ENCODE results near the gene TNS3.
A peak's percentile ranks its signal among the peaks of the same experiment; 100 is the strongest.

Gene TNS3

GRCh38 chr7:47314248-47314647 is 267.7 kb downstream of the TNS3 start:
- Histone ChIP-seq H3K27ac (ENCODE audit: low read length) (peak overlapping the region; percentile 41), H3K9me3 (ENCODE audit: control insufficient read depth in 2 of 2, low read length in 2 of 2) (no peaks in the 10 kb centered on the region), H3K27me3 (ENCODE audit: control insufficient read depth in 1 of 2, insufficient read depth in 2 of 2, low read length in 2 of 2) (no peaks in the 10 kb centered on the region), H3K9ac (ENCODE audit: low read length in 2 of 2) (no peak overlapping the region), H3K4me1 (ENCODE audit: control insufficient read depth, insufficient read depth, low read length) (peaks cover 29% of the 10 kb centered on the region), H3K36me3 (ENCODE audit: control insufficient read depth in 2 of 2, insufficient read depth in 2 of 2, low read length in 2 of 2) (no peaks in the 10 kb centered on the region), H3K4me3 (ENCODE audit: low read length in 2 of 2) (no peak overlapping the region)

DNA sequence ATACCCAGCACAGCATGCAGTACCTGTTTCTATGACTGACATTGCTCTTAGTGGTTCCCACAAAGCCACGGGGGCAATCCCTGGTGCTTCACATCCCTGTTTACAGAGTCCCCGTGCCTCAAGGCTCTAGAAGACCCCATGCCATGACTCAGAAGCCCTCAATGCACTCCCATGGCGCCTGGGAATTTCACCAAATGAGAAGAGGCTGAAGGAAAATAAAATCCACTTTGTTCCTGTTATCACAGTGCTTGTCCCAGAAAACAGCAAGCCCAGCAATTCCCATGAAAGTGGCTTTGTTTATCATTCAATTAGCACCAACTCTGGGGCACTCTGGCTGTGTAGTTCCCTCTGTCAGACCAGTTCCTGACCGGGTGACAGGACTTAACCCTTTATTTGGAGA is 268.3 kb downstream of the TNS3 start:
- Histone ChIP-seq H3K36me3 (ENCODE audit: control insufficient read depth in 2 of 2, insufficient read depth in 2 of 2, low read length in 2 of 2) (no peaks in the 10 kb centered on the region), H3K4me1 (ENCODE audit: control insufficient read depth, insufficient read depth, low read length) (peaks cover 27% of the 10 kb centered on the region), H3K9me3 (ENCODE audit: control insufficient read depth in 2 of 2, low read length in 2 of 2) (no peaks in the 10 kb centered on the region), H3K9ac (ENCODE audit: low read length in 2 of 2) (no peak overlapping the region), H3K27ac (ENCODE audit: low read length) (no peak overlapping the region), H3K4me3 (ENCODE audit: low read length in 2 of 2) (no peak overlapping the region), H3K27me3 (ENCODE audit: control insufficient read depth in 1 of 2, insufficient read depth in 2 of 2, low read length in 2 of 2) (no peaks in the 10 kb centered on the region)

GRCh38 chr7:47311891-47312290 is 270.0 kb downstream of the TNS3 start:
- no peaks in the 10 kb centered on the region for H3K27me3 ChIP-seq (ENCODE audit: control insufficient read depth in 1 of 2, insufficient read depth in 2 of 2, low read length in 2 of 2)
- peaks cover 27% of the 10 kb centered on the region for H3K4me1 ChIP-seq (ENCODE audit: control insufficient read depth, insufficient read depth, low read length)
- H3K36me3 ChIP-seq (ENCODE audit: control insufficient read depth in 2 of 2, insufficient read depth in 2 of 2, low read length in 2 of 2) = no peaks in the 10 kb centered on the region
- H3K9me3 ChIP-seq (ENCODE audit: control insufficient read depth in 2 of 2, low read length in 2 of 2) = no peaks in the 10 kb centered on the region
- no peak overlapping the region for H3K9ac ChIP-seq (ENCODE audit: low read length in 2 of 2)
- H3K4me3 ChIP-seq (ENCODE audit: low read length in 2 of 2) = no peak overlapping the region
- H3K27ac ChIP-seq (ENCODE audit: low read length) = no peak overlapping the region

DNA sequence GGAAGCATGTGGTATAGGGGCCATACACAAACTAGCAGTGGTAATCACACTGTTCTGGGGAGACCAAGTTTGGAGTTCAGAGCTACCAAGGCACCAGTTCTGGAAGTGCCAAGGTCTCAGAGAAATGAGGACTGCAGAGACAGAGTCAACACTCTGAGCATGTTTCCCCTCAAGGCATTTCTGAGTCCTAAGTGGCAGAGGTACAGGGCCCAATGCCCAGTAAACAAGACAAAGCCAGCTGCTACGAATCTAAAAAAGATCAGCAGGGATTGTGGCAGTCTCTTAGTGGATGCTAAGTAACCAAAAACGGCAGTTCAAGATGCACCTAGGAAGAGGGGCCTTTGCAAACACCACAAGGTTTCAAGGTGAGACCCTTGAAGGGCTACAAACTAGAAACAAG is 271.9 kb downstream of the TNS3 start:
- H3K9me3 ChIP-seq (ENCODE audit: control insufficient read depth in 2 of 2, low read length in 2 of 2) = no peaks in the 10 kb centered on the region
- H3K36me3 ChIP-seq (ENCODE audit: control insufficient read depth in 2 of 2, insufficient read depth in 2 of 2, low read length in 2 of 2) = no peaks in the 10 kb centered on the region
- H3K9ac ChIP-seq (ENCODE audit: low read length in 2 of 2) = no peak overlapping the region
- H3K4me3 ChIP-seq (ENCODE audit: low read length in 2 of 2) = no peak overlapping the region
- H3K27me3 ChIP-seq (ENCODE audit: control insufficient read depth in 1 of 2, insufficient read depth in 2 of 2, low read length in 2 of 2) = no peaks in the 10 kb centered on the region
- H3K27ac ChIP-seq (ENCODE audit: low read length) = no peak overlapping the region
- peaks cover 19% of the 10 kb centered on the region for H3K4me1 ChIP-seq (ENCODE audit: control insufficient read depth, insufficient read depth, low read length)

- peaks cover 8% of the 10 kb centered on the region for H3K4me1 ChIP-seq (ENCODE audit: control insufficient read depth, insufficient read depth, low read length)
- H3K36me3 ChIP-seq (ENCODE audit: control insufficient read depth in 2 of 2, insufficient read depth in 2 of 2, low read length in 2 of 2) = no peaks in the 10 kb centered on the region
- no peaks in the 10 kb centered on the region for H3K27me3 ChIP-seq (ENCODE audit: control insufficient read depth in 1 of 2, insufficient read depth in 2 of 2, low read length in 2 of 2)
- H3K9me3 ChIP-seq (ENCODE audit: control insufficient read depth in 2 of 2, low read length in 2 of 2) = no peaks in the 10 kb centered on the region
- H3K9ac ChIP-seq (ENCODE audit: low read length in 2 of 2) = no peak overlapping the region
- H3K27ac ChIP-seq (ENCODE audit: low read length) = no peak overlapping the region
- H3K4me3 ChIP-seq (ENCODE audit: low read length in 2 of 2) = no peak overlapping the region
Observed at GRCh38 chr7:47308808-47309207, 273.1 kb downstream of the TNS3 start.

DNA sequence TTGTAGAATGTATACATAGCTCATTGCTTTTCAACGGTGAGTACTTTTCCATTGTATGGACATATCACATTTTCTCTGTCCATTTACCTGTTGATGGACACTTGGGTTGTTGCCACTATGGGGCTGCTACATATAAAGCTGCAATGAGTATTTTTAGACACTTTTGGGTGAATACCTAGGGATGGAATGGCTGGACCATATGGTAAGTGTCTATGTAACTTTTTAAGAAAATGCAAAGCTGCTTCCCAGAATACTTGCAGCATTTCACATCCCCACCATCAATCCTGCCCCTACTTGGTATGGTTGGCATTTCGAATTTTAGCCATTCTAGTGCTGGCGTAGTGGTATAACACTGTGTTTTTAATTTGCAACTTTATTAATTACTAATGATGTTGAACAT is 274.6 kb downstream of the TNS3 start:
- H3K4me3 ChIP-seq (ENCODE audit: low read length in 2 of 2) = no peak overlapping the region
- no peaks in the 10 kb centered on the region for H3K27me3 ChIP-seq (ENCODE audit: control insufficient read depth in 1 of 2, insufficient read depth in 2 of 2, low read length in 2 of 2)
- no peak overlapping the region for H3K27ac ChIP-seq (ENCODE audit: low read length)
- H3K36me3 ChIP-seq (ENCODE audit: control insufficient read depth in 2 of 2, insufficient read depth in 2 of 2, low read length in 2 of 2) = peaks cover 3% of the 10 kb centered on the region in 2 donors
- H3K9me3 ChIP-seq (ENCODE audit: control insufficient read depth in 2 of 2, low read length in 2 of 2) = no peaks in the 10 kb centered on the region
- no peak overlapping the region for H3K9ac ChIP-seq (ENCODE audit: low read length in 2 of 2)
- peaks cover 13% of the 10 kb centered on the region for H3K4me1 ChIP-seq (ENCODE audit: control insufficient read depth, insufficient read depth, low read length)

GRCh38 chr7:47304727-47305719 is 276.9 kb downstream of the TNS3 start:
- peaks cover 9% of the 10 kb centered on the region for H3K4me1 ChIP-seq (ENCODE audit: control insufficient read depth, insufficient read depth, low read length)
- no peaks in the 10 kb centered on the region for H3K9me3 ChIP-seq (ENCODE audit: control insufficient read depth in 2 of 2, low read length in 2 of 2)
- no peak overlapping the region for H3K27ac ChIP-seq (ENCODE audit: low read length)
- H3K36me3 ChIP-seq (ENCODE audit: control insufficient read depth in 2 of 2, insufficient read depth in 2 of 2, low read length in 2 of 2) = peaks cover 3 to 15% of the 10 kb centered on the region in 2 donors
- no peak overlapping the region for H3K9ac ChIP-seq (ENCODE audit: low read length in 2 of 2)
- no peak overlapping the region for H3K4me3 ChIP-seq (ENCODE audit: low read length in 2 of 2)
- no peaks in the 10 kb centered on the region for H3K27me3 ChIP-seq (ENCODE audit: control insufficient read depth in 1 of 2, insufficient read depth in 2 of 2, low read length in 2 of 2)

DNA sequence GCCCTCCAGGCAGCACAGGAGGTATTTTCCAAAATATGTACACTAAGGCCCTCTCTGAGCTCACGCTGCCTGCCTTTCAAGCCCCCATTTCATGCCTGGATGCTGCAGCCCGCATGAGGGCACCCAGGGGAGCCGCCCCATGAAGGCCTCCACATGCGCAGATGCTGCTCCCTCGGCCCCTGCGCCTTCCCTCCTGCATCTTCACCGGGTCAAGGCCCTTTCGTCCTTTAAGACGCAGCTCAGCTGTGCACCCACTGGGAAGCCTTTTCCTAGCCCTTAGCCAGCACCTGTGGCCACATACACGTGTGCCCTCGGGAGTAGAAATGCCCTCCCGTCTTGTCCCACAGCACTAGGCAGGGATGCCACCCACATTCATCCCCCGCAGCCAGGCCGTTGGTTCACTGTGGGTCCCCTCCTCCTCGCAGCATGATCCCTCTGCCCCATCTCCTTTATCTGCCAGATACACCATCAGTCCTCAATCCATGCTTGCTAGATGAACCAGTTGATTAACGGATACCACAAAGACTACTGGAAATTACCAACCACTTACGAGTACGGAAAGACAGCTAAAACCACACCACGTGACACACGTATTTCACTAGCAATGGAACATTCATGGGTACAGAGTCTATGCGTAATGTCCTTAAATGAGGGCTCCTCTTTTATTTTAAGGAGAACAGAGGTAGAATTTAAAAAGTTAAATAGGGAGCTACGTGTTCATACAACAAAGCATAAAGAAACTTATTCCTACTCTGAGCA is 278.0 kb downstream of the TNS3 start:
- Histone ChIP-seq H3K27ac (ENCODE audit: low read length) (no peak overlapping the region), H3K36me3 (ENCODE audit: control insufficient read depth in 2 of 2, insufficient read depth in 2 of 2, low read length in 2 of 2) (peaks cover 3 to 18% of the 10 kb centered on the region in 2 donors), H3K4me3 (ENCODE audit: low read length in 2 of 2) (no peak overlapping the region), H3K9ac (ENCODE audit: low read length in 2 of 2) (no peak overlapping the region), H3K9me3 (ENCODE audit: control insufficient read depth in 2 of 2, low read length in 2 of 2) (no peaks in the 10 kb centered on the region), H3K4me1 (ENCODE audit: control insufficient read depth, insufficient read depth, low read length) (peaks cover 8% of the 10 kb centered on the region), H3K27me3 (ENCODE audit: control insufficient read depth in 1 of 2, insufficient read depth in 2 of 2, low read length in 2 of 2) (no peaks in the 10 kb centered on the region)

GRCh38 chr7:47303014-47303694 is 278.8 kb downstream of the TNS3 start:
- Histone ChIP-seq H3K4me1 (ENCODE audit: control insufficient read depth, insufficient read depth, low read length) (peaks cover 8% of the 10 kb centered on the region), H3K36me3 (ENCODE audit: control insufficient read depth in 2 of 2, insufficient read depth in 2 of 2, low read length in 2 of 2) (peaks cover 3 to 18% of the 10 kb centered on the region in 2 donors), H3K27ac (ENCODE audit: low read length) (no peak overlapping the region), H3K4me3 (ENCODE audit: low read length in 2 of 2) (no peak overlapping the region), H3K9me3 (ENCODE audit: control insufficient read depth in 2 of 2, low read length in 2 of 2) (no peaks in the 10 kb centered on the region), H3K9ac (ENCODE audit: low read length in 2 of 2) (no peak overlapping the region), H3K27me3 (ENCODE audit: control insufficient read depth in 1 of 2, insufficient read depth in 2 of 2, low read length in 2 of 2) (no peaks in the 10 kb centered on the region)

- Histone ChIP-seq H3K27me3 (ENCODE audit: control insufficient read depth in 1 of 2, insufficient read depth in 2 of 2, low read length in 2 of 2) (no peaks in the 10 kb centered on the region), H3K27ac (ENCODE audit: low read length) (no peak overlapping the region), H3K4me1 (ENCODE audit: control insufficient read depth, insufficient read depth, low read length) (peaks cover 8% of the 10 kb centered on the region), H3K9ac (ENCODE audit: low read length in 2 of 2) (no peak overlapping the region), H3K4me3 (ENCODE audit: low read length in 2 of 2) (no peak overlapping the region), H3K36me3 (ENCODE audit: control insufficient read depth in 2 of 2, insufficient read depth in 2 of 2, low read length in 2 of 2) (peaks cover 3 to 18% of the 10 kb centered on the region in 2 donors), H3K9me3 (ENCODE audit: control insufficient read depth in 2 of 2, low read length in 2 of 2) (no peaks in the 10 kb centered on the region)
Observed at GRCh38 chr7:47302560-47302959, 279.4 kb downstream of the TNS3 start.

Measured in stomach smooth muscle (tissue), 2 donors.